Mesendoderm (in vitro differentiated cells): ENCODE data around the gene TRIM10.
A peak's percentile ranks its signal among the peaks of the same experiment; 100 is the strongest.
"Not testable (repeated sequence)": the region's sequence is repeated elsewhere in the genome, so short reads cannot be mapped to it uniquely, and the experiment has no call there.

Source experiments
- DNase-seq: peaks from one replicate; pipeline ENCODE4 v3.0.0; 2013
- H2AK5ac ChIP-seq: 2 replicates; pipeline ENCODE4 v1.6.1; 2013; ENCODE audit warnings: low read length, inconsistent platforms
- H2BK120ac ChIP-seq: 2 replicates; pipeline ENCODE4 v1.6.1; 2013; ENCODE audit warnings: low read depth, mild to moderate bottlenecking, low read length, moderate library complexity, mixed read lengths
- H2BK15ac ChIP-seq: replicated peaks from 2 replicates; pipeline ENCODE4 v1.6.1; 2013; ENCODE audit warnings: low read depth, mild to moderate bottlenecking, moderate library complexity
- H2BK5ac ChIP-seq: 2 replicates; pipeline ENCODE4 v1.6.1; 2013; ENCODE audit warnings: low read length, inconsistent platforms
- H3K18ac ChIP-seq: 2 replicates; pipeline ENCODE4 v1.6.1; 2013; ENCODE audit warnings: mild to moderate bottlenecking, low read length, mixed read lengths
- H3K23ac ChIP-seq: one replicate; pipeline ENCODE4 v1.6.1; 2013; ENCODE audit warnings: low read length
- H3K27ac ChIP-seq: 2 replicates; pipeline ENCODE4 v1.5.1; 2013; ENCODE audit warnings: low read depth, mild to moderate bottlenecking, inconsistent platforms, low read length, moderate library complexity
- H3K27me3 ChIP-seq: 2 replicates; pipeline ENCODE4 v1.6.1; 2013; ENCODE audit warnings: low read length, control low read depth, mild to moderate bottlenecking, inconsistent platforms; ENCODE audit not compliant: insufficient read depth, poor library complexity
- H3K36me3 ChIP-seq: 2 replicates; pipeline ENCODE4 v1.6.1; 2013; ENCODE audit warnings: low read length, inconsistent platforms; ENCODE audit not compliant: control insufficient read depth, insufficient read depth
- H3K4ac ChIP-seq: one replicate; pipeline ENCODE4 v1.6.1; 2013; ENCODE audit warnings: low read depth, mild to moderate bottlenecking, low read length, moderate library complexity
- H3K4me1 ChIP-seq: 2 replicates; pipeline ENCODE4 v1.6.1; 2013; ENCODE audit warnings: low read depth, low read length, inconsistent platforms; ENCODE audit not compliant: control insufficient read depth
- H3K4me2 ChIP-seq: 2 replicates; pipeline ENCODE4 v1.6.1; 2013; ENCODE audit warnings: low read length
- H3K4me3 ChIP-seq: 2 replicates; pipeline ENCODE4 v1.5.1; 2013; ENCODE audit warnings: mild to moderate bottlenecking, low read length
- H3K56ac ChIP-seq: one replicate; pipeline ENCODE4 v1.6.1; 2013; ENCODE audit warnings: low read length
- H3K79me1 ChIP-seq: 2 replicates; pipeline ENCODE4 v1.6.1; 2013; ENCODE audit warnings: low read length, inconsistent platforms
- H3K79me2 ChIP-seq: 2 replicates; pipeline ENCODE4 v1.6.1; 2013; ENCODE audit warnings: mild to moderate bottlenecking, low read length; ENCODE audit not compliant: control insufficient read depth, insufficient read depth
- H3K9ac ChIP-seq: 2 replicates; pipeline ENCODE4 v1.6.1; 2013; ENCODE audit warnings: low read length, inconsistent platforms
- H4K5ac ChIP-seq: one replicate; pipeline ENCODE4 v1.6.1; 2013; ENCODE audit warnings: low read length
- H4K8ac ChIP-seq: one replicate; pipeline ENCODE4 v1.6.1; 2013; ENCODE audit warnings: low read depth, mild to moderate bottlenecking, control low read depth, low read length, moderate library complexity
- WGBS: extraction: QIAGEN DNeasy Blood & Tissue Kit; methylation state at CpG from one replicate; pipeline ENCODE4 v1.1.7; 2013; ENCODE audit warnings: low lambda C conversion rate, missing lambda C conversion rate; ENCODE audit not compliant: insufficient coverage; ENCODE audit errors: extremely low coverage; 5-methylcytosine and 5-hydroxymethylcytosine counted together

The TRIM10 gene

DNA sequence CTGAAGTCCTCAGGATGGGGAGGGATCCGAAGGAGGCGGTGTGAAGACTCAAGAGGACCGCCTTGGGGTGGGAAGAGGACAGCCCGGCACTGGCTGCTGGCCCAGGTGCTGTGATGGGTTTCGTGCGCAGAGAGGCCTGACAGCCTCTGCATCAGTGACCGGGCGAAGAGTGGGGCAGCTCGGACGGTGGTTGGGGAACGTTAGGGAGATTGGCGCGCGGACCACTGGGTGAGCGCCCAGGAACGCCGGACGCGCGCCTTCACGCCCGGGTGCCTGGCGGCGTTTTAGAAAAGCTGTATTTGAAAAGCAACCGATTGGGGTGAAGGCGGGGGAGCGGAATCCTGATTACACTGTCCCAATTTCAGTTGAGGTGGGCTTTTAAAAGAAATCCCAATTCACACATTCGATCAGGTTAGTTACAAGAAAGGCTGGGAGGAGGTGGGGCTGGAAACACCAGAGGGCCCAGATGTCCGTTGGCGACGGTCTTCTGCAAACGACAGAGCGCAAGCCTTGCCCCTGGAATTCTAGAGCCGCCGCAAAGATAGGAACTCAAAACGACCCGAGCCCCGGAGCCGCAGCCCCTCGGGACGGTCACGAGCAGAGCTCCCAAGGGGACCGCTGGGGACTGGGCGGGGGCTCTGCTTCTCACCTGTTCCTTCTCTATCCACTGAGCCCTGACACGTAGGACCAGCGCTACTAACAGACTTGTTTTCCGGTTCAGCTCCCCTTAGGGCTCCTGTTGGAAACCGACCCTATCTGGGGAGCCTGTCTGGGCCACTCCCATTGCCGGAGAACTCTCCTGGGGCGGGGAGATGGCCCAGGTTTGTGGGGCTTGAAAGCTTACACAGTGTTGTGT lies 33.5 kb downstream of the TRIM10 start:
- no peak overlapping the region for H4K8ac ChIP-seq
- no peak overlapping the region for H2BK15ac ChIP-seq
- no peak overlapping the region for H3K23ac ChIP-seq
- no peaks in the 10 kb centered on the region for H3K79me2 ChIP-seq
- H4K5ac ChIP-seq, result no peak overlapping the region
- no peak overlapping the region for H3K18ac ChIP-seq
- no peak overlapping the region for H3K4me3 ChIP-seq
- H2AK5ac ChIP-seq, result no peak overlapping the region
- H3K36me3 ChIP-seq, result no peaks in the 10 kb centered on the region
- no peak overlapping the region for H3K56ac ChIP-seq
- peaks cover 28% of the 10 kb centered on the region for H3K27me3 ChIP-seq
- no peak overlapping the region for H2BK5ac ChIP-seq
- H3K4me1 ChIP-seq, result no peaks in the 10 kb centered on the region
- peak overlapping the region; percentile 68 for H3K4me2 ChIP-seq
- no peak overlapping the region for H3K27ac ChIP-seq
- no peaks in the 10 kb centered on the region for H3K79me1 ChIP-seq
- peak; percentile 55 for DNase-seq
- no peak overlapping the region for H2BK120ac ChIP-seq
- no peak overlapping the region for H3K4ac ChIP-seq
- peak overlapping the region; percentile 32 for H3K9ac ChIP-seq
- no CpG with 5 or more reads among the region's 50 CpGs for WGBS

DNA sequence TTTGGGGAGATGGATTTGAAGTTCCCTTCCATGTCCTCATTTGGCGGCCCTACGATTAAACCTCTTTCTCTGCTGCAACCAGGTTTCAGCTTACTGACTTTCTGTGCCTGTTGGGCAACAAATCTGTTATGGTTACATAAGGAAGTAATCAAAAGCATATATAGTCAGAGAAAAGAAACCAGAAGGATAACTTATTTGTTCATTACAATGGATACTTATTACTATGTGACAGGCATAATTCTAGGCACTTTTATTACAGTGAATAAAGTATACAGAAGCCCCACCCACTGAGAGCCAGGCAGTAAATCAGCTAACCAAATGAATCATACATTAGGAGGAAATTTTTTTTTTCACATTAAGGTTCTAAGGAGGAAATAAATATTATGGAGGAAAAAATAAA lies 38.5 kb downstream of the TRIM10 start:
- H3K4me1 ChIP-seq, result no peaks in the 10 kb centered on the region
- no peaks in the 10 kb centered on the region for H3K79me1 ChIP-seq
- no peak overlapping the region for H2BK5ac ChIP-seq
- H3K79me2 ChIP-seq, result no peaks in the 10 kb centered on the region
- no peak overlapping the region for H3K56ac ChIP-seq
- no CpG with 5 or more reads among the region's 2 CpGs for WGBS
- H3K4me2 ChIP-seq, result no peak overlapping the region
- no peak overlapping the region for H2BK15ac ChIP-seq
- no peak overlapping the region for H3K9ac ChIP-seq
- no peak for DNase-seq
- H3K23ac ChIP-seq, result no peak overlapping the region
- no peak overlapping the region for H4K5ac ChIP-seq
- peaks cover 12% of the 10 kb centered on the region for H3K27me3 ChIP-seq
- H3K4me3 ChIP-seq, result no peak overlapping the region
- no peak overlapping the region for H3K18ac ChIP-seq
- H3K36me3 ChIP-seq, result no peaks in the 10 kb centered on the region
- no peak overlapping the region for H2BK120ac ChIP-seq
- H3K4ac ChIP-seq, result no peak overlapping the region
- no peak overlapping the region for H3K27ac ChIP-seq
- no peak overlapping the region for H4K8ac ChIP-seq
- no peak overlapping the region for H2AK5ac ChIP-seq

DNA sequence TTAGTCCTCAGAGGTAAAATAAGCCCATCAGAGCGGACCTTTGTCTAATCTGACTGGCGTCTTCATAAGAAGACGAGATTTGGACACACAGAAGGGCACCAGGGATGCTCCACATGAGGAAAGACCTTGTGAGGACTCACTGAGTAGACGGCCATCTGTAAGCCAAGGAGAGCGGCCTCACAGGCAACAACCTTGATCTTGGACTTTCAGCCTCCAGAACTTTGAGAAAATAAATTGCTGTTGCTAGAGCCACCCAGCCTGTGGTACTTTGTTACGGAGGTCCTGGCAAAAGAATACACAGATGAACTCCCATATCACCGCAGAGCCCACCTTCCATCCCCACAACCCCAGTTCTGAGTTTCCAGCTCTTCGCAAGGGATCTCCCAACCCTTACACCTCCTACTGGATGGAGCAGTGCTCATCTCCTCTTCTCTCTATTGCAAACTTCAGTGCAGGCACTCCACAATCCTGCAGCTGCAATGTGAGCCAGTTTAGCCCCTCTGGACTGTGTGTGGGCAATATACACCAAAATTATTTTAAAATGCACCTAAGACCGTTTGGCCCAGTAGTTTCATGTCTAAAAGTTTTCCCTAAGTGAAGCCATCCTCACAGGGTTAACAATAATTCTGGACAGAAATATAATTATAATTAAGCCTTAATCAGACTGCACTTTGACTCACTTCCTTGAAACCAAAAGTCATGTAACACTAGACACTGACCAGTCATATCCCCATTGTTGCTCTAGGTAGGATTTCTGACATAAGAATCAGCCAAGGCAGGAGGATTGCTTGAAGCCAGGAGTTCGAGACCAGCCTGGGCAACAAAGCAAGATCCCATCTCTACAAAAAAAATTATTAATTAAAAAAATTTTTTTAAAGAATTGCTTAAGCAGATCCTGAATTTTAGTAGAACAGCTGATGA lies 39.3 kb downstream of the TRIM10 start:
- no peak for DNase-seq
- no peaks in the 10 kb centered on the region for H3K79me1 ChIP-seq
- H3K79me2 ChIP-seq, result no peaks in the 10 kb centered on the region
- no peak overlapping the region for H3K18ac ChIP-seq
- no peak overlapping the region for H2BK5ac ChIP-seq
- H3K23ac ChIP-seq, result no peak overlapping the region
- no peak overlapping the region for H2BK120ac ChIP-seq
- no peak overlapping the region for H3K4ac ChIP-seq
- peaks cover 5% of the 10 kb centered on the region for H3K27me3 ChIP-seq
- WGBS, result no CpG with 5 or more reads among the region's 10 CpGs
- H4K5ac ChIP-seq, result no peak overlapping the region
- H3K36me3 ChIP-seq, result no peaks in the 10 kb centered on the region
- no peak overlapping the region for H2AK5ac ChIP-seq
- H4K8ac ChIP-seq, result no peak overlapping the region
- no peak overlapping the region for H3K56ac ChIP-seq
- H3K9ac ChIP-seq, result no peak overlapping the region
- H3K4me1 ChIP-seq, result no peaks in the 10 kb centered on the region
- no peak overlapping the region for H3K27ac ChIP-seq
- H3K4me2 ChIP-seq, result no peak overlapping the region
- no peak overlapping the region for H2BK15ac ChIP-seq
- no peak overlapping the region for H3K4me3 ChIP-seq

DNA sequence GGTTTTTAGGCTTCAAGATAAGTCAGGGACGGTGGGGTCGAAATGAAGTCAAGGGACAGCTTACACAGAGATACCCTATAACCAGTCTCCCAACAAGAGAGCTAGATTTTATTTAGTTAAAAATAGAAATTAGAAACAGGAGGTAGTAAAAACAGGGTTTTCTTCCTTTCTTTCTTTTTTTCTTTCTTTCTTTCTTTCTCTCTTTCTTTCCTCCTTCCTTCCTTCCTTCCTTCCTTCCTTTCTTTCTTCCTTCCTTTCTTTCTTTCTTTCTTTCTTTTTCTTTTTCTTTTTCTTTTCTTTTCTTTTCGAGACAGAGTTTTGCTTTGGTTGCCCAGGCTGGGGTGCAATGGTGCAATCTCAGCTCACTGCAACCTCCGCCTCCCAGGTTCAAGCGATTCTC lies 42.3 kb downstream of the TRIM10 start:
- H2AK5ac ChIP-seq, DNase-seq, H3K56ac ChIP-seq, H3K79me1 ChIP-seq, H3K9ac ChIP-seq, H2BK5ac ChIP-seq, H3K27me3 ChIP-seq, H2BK120ac ChIP-seq, H3K4ac ChIP-seq, H3K4me2 ChIP-seq, H3K4me3 ChIP-seq, H3K23ac ChIP-seq, H2BK15ac ChIP-seq, H4K5ac ChIP-seq, H4K8ac ChIP-seq, H3K79me2 ChIP-seq, H3K4me1 ChIP-seq, H3K36me3 ChIP-seq, H3K27ac ChIP-seq, H3K18ac ChIP-seq: not testable (repeated sequence)
- WGBS, result no CpG with 5 or more reads among the region's 5 CpGs

- Histone ChIP-seq H3K79me2 (no peaks in the 10 kb centered on the region), H3K23ac (no peak overlapping the region), H2BK15ac (no peak overlapping the region), H4K8ac (no peak overlapping the region), H2BK5ac (no peak overlapping the region), H3K27ac (no peak overlapping the region), H4K5ac (no peak overlapping the region), H3K4me2 (no peak overlapping the region), H3K79me1 (no peaks in the 10 kb centered on the region), H3K4me3 (no peak overlapping the region), H3K4me1 (no peaks in the 10 kb centered on the region), H3K4ac (no peak overlapping the region), H2AK5ac (no peak overlapping the region), H2BK120ac (no peak overlapping the region), H3K36me3 (no peaks in the 10 kb centered on the region), H3K56ac (no peak overlapping the region), H3K27me3 (no peaks in the 10 kb centered on the region), H3K18ac (no peak overlapping the region), H3K9ac (no peak overlapping the region)
- WGBS, result no CpG with 5 or more reads among the region's 6 CpGs
- no peak for DNase-seq
Measured at GRCh38 chr6:30116724-30117123, 44.3 kb downstream of the TRIM10 start.
